Measurements from ENCODE around the gene HNRNPUL2.
"Not testable (repeated sequence)": the region's sequence is repeated elsewhere in the genome, so short reads cannot be mapped to it uniquely, and the experiment has no call there.

HNRNPUL2 gene

DNA sequence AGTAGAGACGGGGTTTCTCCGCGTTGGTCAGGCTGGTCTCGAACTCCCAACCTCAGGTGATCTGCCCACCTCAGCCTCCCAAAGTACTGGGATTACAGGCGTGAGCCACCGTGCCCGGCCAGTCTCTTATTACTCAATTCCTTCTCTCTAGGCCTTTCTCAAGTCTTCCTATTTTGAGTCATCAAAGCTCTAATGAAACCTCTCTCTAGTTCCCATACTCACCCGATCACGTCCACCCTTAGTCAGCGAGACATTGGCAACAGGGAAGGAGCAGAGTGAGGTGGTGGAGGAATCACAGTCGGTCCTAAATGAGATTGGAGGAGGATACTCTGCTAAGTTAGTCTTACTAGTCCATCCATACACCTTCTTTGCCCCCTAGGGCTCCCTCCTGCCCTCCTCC is 25.0 kb downstream of the HNRNPUL2 start:
- Histone ChIP-seq H3K4me1 (ENCODE audit: control insufficient read depth, insufficient read depth, low read length, unreplicated experiment) (peaks cover 12% of the 10 kb centered on the region), H3K27me3 (ENCODE audit: insufficient read depth, low read length) (no peaks in the 10 kb centered on the region), H3K36me3 (ENCODE audit: insufficient read depth, low read length) (peaks cover 12% of the 10 kb centered on the region), H2AFZ (ENCODE audit: low read length, unreplicated experiment) (no peak overlapping the region), H3K4me3 (ENCODE audit: low read depth, low read length) (no peak overlapping the region), H3K27ac (ENCODE audit: low read depth, low read length) (no peak overlapping the region), H3K79me2 (ENCODE audit: control insufficient read depth, insufficient read depth, low read length, unreplicated experiment) (no peaks in the 10 kb centered on the region)

DNA sequence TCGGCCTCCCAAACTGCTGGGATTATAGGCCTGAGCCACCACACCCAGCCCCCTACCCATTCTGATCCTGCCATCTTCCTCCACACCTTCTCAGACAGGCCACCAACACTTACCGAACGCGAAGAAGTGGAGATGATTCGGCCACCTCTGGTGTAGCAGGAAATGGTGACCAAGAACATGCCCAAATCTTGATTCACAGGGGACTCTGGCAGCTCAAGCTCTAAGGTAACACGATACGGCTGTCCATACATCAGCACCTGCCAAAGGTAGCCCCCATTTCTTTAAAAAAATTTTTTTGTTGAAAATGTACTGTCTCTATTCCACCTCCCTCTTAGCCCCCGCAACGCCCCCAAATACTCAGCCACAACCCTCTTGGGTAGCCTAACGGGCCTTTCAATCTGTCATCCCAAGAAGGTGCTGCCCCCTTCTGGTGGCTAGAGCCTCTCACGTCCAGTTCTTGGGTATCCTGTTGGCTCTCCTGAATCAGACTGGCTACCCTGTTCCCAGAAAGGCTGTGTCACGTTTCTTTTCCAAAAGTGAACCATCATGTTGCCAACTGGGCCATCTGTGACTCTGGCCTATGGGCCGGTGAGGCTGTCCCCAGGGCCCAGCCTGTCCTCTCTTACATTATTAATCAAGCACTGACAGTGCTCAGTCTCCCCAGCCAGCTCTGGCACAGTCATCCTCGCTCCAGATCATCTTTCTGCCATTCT is 32.6 kb downstream of the HNRNPUL2 start:
- Histone ChIP-seq H3K36me3 (ENCODE audit: insufficient read depth, low read length) (peaks cover 15% of the 10 kb centered on the region; the same call in 1 of the 2 replicates), H3K27me3 (ENCODE audit: insufficient read depth, low read length) (no peaks in the 10 kb centered on the region), H3K27ac (ENCODE audit: low read depth, low read length) (peak overlapping the region; percentile 38; the same call in 1 of the 2 replicates), H3K79me2 (ENCODE audit: control insufficient read depth, insufficient read depth, low read length, unreplicated experiment) (no peaks in the 10 kb centered on the region), H2AFZ (ENCODE audit: low read length, unreplicated experiment) (no peak overlapping the region), H3K4me1 (ENCODE audit: control insufficient read depth, insufficient read depth, low read length, unreplicated experiment) (peaks cover 8% of the 10 kb centered on the region), H3K4me3 (ENCODE audit: low read depth, low read length) (no peak overlapping the region)

DNA sequence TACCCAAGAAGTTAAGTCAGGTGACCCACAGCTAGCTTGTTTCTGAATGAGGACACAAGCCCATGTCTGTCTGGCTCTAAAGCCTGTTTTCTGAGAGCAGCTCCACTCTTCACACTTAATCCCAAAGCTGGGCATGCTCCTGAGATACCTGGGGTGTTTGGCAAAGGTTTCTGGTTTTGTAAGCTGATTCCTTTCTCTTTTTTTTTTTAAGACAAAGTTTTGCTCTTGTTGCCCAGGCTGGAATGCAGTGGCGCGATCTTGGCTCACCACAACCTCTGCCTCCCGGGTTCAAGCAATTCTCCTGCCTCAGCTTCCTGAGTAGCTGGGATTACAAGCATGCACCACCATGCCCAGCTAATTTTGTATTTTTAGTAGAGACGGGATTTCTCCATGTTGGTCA is 33.6 kb downstream of the HNRNPUL2 start:
- H3K27me3 ChIP-seq (ENCODE audit: insufficient read depth, low read length); H3K79me2 ChIP-seq (ENCODE audit: control insufficient read depth, insufficient read depth, low read length, unreplicated experiment); H3K27ac ChIP-seq (ENCODE audit: low read depth, low read length); H2AFZ ChIP-seq (ENCODE audit: low read length, unreplicated experiment); H3K4me3 ChIP-seq (ENCODE audit: low read depth, low read length): not testable (repeated sequence)
- Histone ChIP-seq H3K36me3 (ENCODE audit: insufficient read depth, low read length) (peaks cover 15% of the 10 kb centered on the region; the same call in 1 of the 2 replicates), H3K4me1 (ENCODE audit: control insufficient read depth, insufficient read depth, low read length, unreplicated experiment) (peaks cover 15% of the 10 kb centered on the region)

DNA sequence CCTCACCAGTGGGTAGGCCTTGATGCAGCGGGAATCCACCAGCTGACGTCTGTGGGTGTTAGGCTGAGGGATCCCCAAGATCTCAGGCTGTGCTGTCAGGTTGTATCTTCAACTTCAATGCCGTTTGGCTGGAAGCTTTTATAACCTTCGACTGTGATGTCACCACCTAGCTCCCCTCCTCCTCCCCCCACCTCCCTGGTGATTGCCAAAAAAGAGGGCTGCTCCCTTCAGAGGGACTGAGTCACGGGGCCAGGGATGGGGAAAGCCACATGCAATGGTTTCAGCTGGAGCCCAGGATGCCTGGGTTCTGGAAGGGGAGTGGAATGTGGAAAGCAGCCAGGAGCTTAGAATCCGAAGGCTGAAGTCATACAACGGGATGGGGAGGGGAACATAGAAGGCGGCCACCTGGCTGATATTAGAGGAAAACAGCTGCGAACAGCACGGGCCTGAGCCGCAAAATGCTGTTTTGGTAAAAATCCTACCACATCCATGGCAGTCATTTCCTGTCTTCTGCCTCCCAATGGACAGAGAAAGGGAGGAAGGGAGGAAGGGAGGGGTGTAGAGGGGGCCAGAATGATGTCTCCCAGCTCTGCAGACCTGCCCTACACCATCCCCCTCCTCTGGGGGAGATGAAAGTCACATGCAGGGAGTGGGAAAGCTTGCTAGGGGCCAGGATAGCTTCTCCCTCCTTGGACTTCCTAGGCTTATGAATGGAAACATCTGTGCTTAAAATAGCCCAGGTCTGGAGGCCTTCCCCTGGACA is 37.7 kb downstream of the HNRNPUL2 start, which contains the start of gene LRRN4CL:
Gene LRRN4CL (minus strand): TSS at position 110 of the 763 bp plus-strand sequence. CDS start 1,022 bp downstream, outside the sequence.
- Histone ChIP-seq H3K36me3 (ENCODE audit: insufficient read depth, low read length) (peaks cover 15% of the 10 kb centered on the region; the same call in 1 of the 2 replicates), H3K27ac (ENCODE audit: low read depth, low read length) (peak within 1 kb of the TSS; percentile 16; the same call in 1 of the 2 replicates), H3K27me3 (ENCODE audit: insufficient read depth, low read length) (no peaks in the 10 kb centered on the region), H3K4me1 (ENCODE audit: control insufficient read depth, insufficient read depth, low read length, unreplicated experiment) (peaks cover 15% of the 10 kb centered on the region), H2AFZ (ENCODE audit: low read length, unreplicated experiment) (no peak within 1 kb of the TSS), H3K4me3 (ENCODE audit: low read depth, low read length) (peak within 1 kb of the TSS; percentile 9; the same call in 1 of the 2 replicates), H3K79me2 (ENCODE audit: control insufficient read depth, insufficient read depth, low read length, unreplicated experiment) (no peaks in the 10 kb centered on the region)

DNA sequence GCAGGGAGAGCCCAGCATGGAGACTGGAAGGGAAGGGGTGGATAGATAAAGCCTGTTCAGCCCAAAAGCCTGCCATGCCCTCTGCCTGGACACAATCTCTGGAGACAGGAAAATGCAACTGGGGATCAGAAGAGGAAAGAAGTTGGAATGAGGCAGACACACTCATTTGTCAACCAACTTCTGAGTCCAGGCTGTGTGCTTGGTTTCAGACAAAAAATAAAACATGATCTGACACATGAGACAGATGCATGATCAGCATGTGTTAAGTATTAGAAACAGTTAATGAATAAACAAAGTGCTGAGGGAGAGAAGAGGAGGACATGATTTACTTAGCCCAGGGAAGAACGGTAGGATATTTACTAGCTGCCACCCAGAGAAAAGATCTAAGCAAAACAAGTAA is 38.8 kb downstream of the HNRNPUL2 start:
- Histone ChIP-seq H3K27ac (ENCODE audit: low read depth, low read length) (no peak overlapping the region), H3K36me3 (ENCODE audit: insufficient read depth, low read length) (peaks cover 15% of the 10 kb centered on the region; the same call in 1 of the 2 replicates), H3K79me2 (ENCODE audit: control insufficient read depth, insufficient read depth, low read length, unreplicated experiment) (no peaks in the 10 kb centered on the region), H3K4me3 (ENCODE audit: low read depth, low read length) (no peak overlapping the region), H3K4me1 (ENCODE audit: control insufficient read depth, insufficient read depth, low read length, unreplicated experiment) (peaks cover 15% of the 10 kb centered on the region), H2AFZ (ENCODE audit: low read length, unreplicated experiment) (no peak overlapping the region), H3K27me3 (ENCODE audit: insufficient read depth, low read length) (no peaks in the 10 kb centered on the region)

DNA sequence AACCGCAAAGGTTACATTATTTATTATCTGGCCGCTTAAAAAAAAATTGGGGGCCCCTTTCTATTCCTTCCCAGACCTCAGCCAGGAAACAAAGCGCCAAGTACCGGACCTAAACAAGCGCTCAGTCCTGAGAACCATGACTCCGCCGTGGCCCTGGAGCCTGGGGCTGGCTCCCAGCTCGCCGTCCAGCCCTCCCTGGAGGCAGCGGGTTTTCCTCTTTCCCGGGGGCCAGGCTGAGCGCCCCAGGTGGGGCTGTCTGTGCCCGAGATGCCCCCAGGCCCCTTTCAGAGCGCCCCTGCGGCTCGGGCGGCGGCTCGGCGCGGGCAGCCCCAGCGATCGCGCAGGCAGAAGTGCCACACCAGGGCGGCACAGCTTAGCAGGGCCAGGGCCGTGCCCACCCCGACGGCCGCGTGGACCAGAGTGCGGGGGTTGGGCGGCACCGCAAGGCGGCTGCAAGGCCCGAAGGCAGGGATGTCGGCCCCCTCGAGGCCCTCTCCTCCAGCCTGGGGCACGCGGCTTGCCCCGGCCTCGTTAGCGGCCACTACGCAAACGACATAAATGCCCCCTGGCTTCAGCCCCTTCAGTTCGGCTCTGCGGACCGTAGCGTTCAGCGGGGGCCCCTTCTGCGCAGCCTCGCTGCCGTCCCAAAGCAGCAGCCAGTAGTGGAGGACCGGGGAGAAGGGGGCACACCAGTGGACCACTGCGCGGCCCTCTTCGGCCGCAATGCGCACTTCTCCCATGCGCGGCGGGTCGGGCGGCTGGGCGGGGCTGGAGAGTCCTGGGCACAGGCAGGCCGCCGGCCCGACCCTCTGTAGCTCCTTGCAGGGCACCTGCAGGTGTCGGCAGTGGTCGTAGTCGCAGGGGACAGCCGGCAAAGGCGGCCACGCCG is 39.5 kb downstream of the HNRNPUL2 start:
- Histone ChIP-seq H3K79me2 (ENCODE audit: control insufficient read depth, insufficient read depth, low read length, unreplicated experiment) (no peaks in the 10 kb centered on the region), H3K36me3 (ENCODE audit: insufficient read depth, low read length) (peaks cover 12% of the 10 kb centered on the region; the same call in 1 of the 2 replicates), H3K27ac (ENCODE audit: low read depth, low read length) (no peak overlapping the region), H3K27me3 (ENCODE audit: insufficient read depth, low read length) (no peaks in the 10 kb centered on the region), H3K4me3 (ENCODE audit: low read depth, low read length) (no peak overlapping the region), H3K4me1 (ENCODE audit: control insufficient read depth, insufficient read depth, low read length, unreplicated experiment) (peaks cover 15% of the 10 kb centered on the region), H2AFZ (ENCODE audit: low read length, unreplicated experiment) (no peak overlapping the region)

DNA sequence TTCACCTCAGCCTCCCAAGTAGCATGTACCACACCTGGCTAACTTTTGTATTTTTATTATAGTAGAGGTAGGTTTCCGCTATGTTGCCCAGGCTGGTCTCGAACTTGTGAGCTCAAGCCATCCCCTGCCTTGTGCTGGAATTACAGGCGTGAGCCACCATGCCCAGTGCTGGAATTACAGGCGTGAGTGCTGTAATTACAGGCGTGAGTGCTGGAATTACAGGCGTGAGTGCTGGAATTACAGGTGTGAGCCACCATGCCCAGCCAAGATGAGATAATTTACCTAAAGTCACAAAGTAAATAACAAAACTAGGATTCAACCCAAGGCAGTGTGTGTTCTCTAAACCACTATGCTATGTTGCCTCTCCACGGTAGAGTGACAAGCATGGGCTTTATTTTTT is 44.7 kb downstream of the HNRNPUL2 start:
- Histone ChIP-seq H3K27ac (ENCODE audit: low read depth, low read length) (no peak overlapping the region), H3K4me3 (ENCODE audit: low read depth, low read length) (no peak overlapping the region), H3K4me1 (ENCODE audit: control insufficient read depth, insufficient read depth, low read length, unreplicated experiment) (peaks cover 14% of the 10 kb centered on the region), H3K27me3 (ENCODE audit: insufficient read depth, low read length) (no peaks in the 10 kb centered on the region), H3K79me2 (ENCODE audit: control insufficient read depth, insufficient read depth, low read length, unreplicated experiment) (peaks cover 12% of the 10 kb centered on the region), H3K36me3 (ENCODE audit: insufficient read depth, low read length) (no peaks in the 10 kb centered on the region), H2AFZ (ENCODE audit: low read length, unreplicated experiment) (no peak overlapping the region)

DNA sequence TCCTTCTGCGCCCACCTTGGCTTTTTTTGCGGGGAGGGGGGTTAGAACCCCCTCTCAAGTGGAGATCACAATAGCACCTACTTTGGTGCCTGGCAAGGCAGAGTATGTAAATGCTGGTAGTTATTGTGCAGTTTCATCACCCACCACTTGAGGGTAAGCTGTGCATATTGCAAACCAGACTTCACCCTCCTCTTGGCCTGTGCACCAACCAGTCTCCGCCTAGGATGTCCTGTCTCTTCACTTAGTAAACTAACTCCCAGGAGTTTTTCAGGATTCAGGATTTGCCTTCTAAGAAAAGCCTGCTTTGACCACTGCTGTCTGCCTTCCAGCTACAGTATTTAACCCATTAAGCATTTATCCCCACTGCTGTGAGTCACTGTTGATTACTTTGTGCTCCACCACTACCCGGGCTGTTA is 46.4 kb downstream of the HNRNPUL2 start:
- H2AFZ ChIP-seq (ENCODE audit: low read length, unreplicated experiment) = peak overlapping the region; percentile 36
- H3K4me3 ChIP-seq (ENCODE audit: low read depth, low read length) = no peak overlapping the region
- H3K4me1 ChIP-seq (ENCODE audit: control insufficient read depth, insufficient read depth, low read length, unreplicated experiment) = peaks cover 19% of the 10 kb centered on the region
- no peaks in the 10 kb centered on the region for H3K36me3 ChIP-seq (ENCODE audit: insufficient read depth, low read length)
- no peaks in the 10 kb centered on the region for H3K27me3 ChIP-seq (ENCODE audit: insufficient read depth, low read length)
- peaks cover 12% of the 10 kb centered on the region for H3K79me2 ChIP-seq (ENCODE audit: control insufficient read depth, insufficient read depth, low read length, unreplicated experiment)
- no peak overlapping the region for H3K27ac ChIP-seq (ENCODE audit: low read depth, low read length)

DNA sequence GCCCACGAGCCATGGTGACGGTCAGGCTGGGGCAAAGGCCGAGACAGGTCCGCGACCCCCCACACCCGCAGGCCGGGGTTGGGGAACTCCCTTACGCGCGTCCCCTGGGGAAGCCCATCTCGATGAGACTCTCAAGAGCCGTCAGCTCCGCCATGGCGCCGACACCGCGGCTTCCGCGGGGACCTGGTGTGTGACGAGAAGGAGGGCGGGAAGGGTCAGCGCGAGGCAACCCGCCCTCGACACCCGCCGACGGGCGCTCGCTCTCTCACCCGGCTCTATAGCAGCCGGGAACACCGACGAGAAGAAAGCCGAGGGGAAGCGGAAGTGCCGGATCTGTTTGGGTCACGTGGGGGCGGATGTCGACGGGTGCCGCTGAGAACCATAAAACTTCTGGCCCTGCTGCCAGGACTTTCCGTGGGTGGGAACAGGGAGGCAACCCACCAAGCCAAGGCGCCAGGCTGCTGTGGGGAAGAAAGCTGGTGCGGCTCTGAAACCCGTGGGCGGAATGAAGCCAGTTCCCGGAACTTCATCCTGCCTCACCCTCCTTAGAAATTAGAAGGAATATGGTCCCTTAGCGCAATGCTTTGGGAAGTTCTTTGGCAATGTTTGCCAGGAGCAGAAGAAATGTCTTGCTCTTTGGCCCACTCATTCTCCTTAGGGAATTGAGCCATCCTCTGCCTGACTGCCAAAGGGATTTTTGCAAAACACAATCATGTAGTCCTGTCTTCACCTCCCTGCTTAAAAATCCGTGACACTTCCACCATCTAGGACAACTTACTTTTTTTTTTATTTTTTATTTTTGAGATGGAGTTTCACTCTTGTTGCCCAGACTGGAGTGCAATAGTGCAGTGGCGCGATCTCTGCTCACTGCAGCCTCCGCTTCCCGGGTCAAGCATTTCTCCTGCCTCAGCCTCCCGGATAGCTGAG is 48.2 kb downstream of the HNRNPUL2 start, which contains the start of gene UBXN1:
Gene UBXN1 (minus strand): TSS at position 304 of the 927 bp plus-strand sequence. CDS start 150 bp downstream, at position 154.
- Histone ChIP-seq H3K36me3 (ENCODE audit: insufficient read depth, low read length) (no peaks in the 10 kb centered on the region), H3K27me3 (ENCODE audit: insufficient read depth, low read length) (no peaks in the 10 kb centered on the region), H3K4me3 (ENCODE audit: low read depth, low read length) (peak within 1 kb of the TSS; percentile 99), H3K4me1 (ENCODE audit: control insufficient read depth, insufficient read depth, low read length, unreplicated experiment) (peaks cover 19% of the 10 kb centered on the region), H3K79me2 (ENCODE audit: control insufficient read depth, insufficient read depth, low read length, unreplicated experiment) (peaks cover 13% of the 10 kb centered on the region), H2AFZ (ENCODE audit: low read length, unreplicated experiment) (peak within 1 kb of the TSS; percentile 70), H3K27ac (ENCODE audit: low read depth, low read length) (peak within 1 kb of the TSS; percentile 83)
